SU-DHL-6 (cell line): ENCODE results near the gene GPR108.

Experiments used
- H2AFZ ChIP-seq: fragments of 200-600 bp; sonication (generic); 2 replicates; pipeline ENCODE4 v1.6.1; 2014; ENCODE audit warnings: low read depth, mild to moderate bottlenecking, moderate library complexity, mixed read lengths, antibody characterized with exemption, low read length; ENCODE audit not compliant: severe bottlenecking
- H3F3A ChIP-seq: fragments of 200-600 bp; shearing (Covaris generic); 2 replicates; pipeline ENCODE4 v1.6.0; 2016; ENCODE audit warnings: antibody characterized with exemption, mild to moderate bottlenecking; ENCODE audit not compliant: insufficient read depth
- H3K27ac ChIP-seq: fragments of 200-600 bp; sonication (generic); 2 replicates; pipeline ENCODE4 v1.5.1; 2016; ENCODE audit warnings: low read depth, mild to moderate bottlenecking, low read length, moderate library complexity, mixed read lengths
- H3K27me3 ChIP-seq: fragments of 200-600 bp; sonication (generic), shearing (Covaris generic); 2 replicates; pipeline ENCODE4 v1.6.0; 2014; ENCODE audit warnings: mild to moderate bottlenecking, low read length
- H3K36me3 ChIP-seq: fragments of 200-600 bp; sonication (generic); 2 replicates; pipeline ENCODE4 v1.6.1; 2014; ENCODE audit warnings: mild to moderate bottlenecking, low read length, mixed read lengths
- H3K4me2 ChIP-seq: fragments of 300-600, 200-600 bp; shearing (Covaris generic), sonication (generic); 2 replicates; pipeline ENCODE4 v1.6.0; 2014; ENCODE audit warnings: low read length, low read depth, mild to moderate bottlenecking; ENCODE audit not compliant: poor library complexity, severe bottlenecking
- H3K4me3 ChIP-seq: fragments of 200-600 bp; sonication (generic); 2 replicates; pipeline ENCODE4 v1.5.1; 2014; ENCODE audit warnings: antibody characterized with exemption, low read length, mild to moderate bottlenecking, mixed read lengths; ENCODE audit not compliant: insufficient read depth, poor library complexity, severe bottlenecking
- H3K79me2 ChIP-seq: fragments of 200-600 bp; sonication (generic); 2 replicates; pipeline ENCODE4 v1.6.1; 2014; ENCODE audit warnings: mild to moderate bottlenecking, low read length, moderate library complexity; ENCODE audit not compliant: insufficient read depth
- H3K9ac ChIP-seq: fragments of 200-600 bp; sonication (generic); 2 replicates; pipeline ENCODE4 v1.7.0; 2014; ENCODE audit warnings: mild to moderate bottlenecking, low read length
- H3K9me2 ChIP-seq: fragments of 200-600 bp; sonication (generic); replicated peaks from 2 replicates; pipeline ENCODE4 v1.6.1; 2014; ENCODE audit warnings: low read length; ENCODE audit not compliant: insufficient read depth
- H3K9me3 ChIP-seq: fragments of 200-600 bp; sonication (generic); 2 replicates; pipeline ENCODE4 v1.6.1; 2014; ENCODE audit warnings: low read length, mixed read lengths; ENCODE audit not compliant: insufficient read depth
- H4K20me1 ChIP-seq: fragments of 200-600 bp; sonication (generic); 2 replicates; pipeline ENCODE4 v1.6.1; 2014; ENCODE audit warnings: low read depth, mild to moderate bottlenecking, antibody characterized with exemption, low read length, moderate library complexity, mixed read lengths
- EZH2phosphoT487 ChIP-seq: fragments of 200-600 bp; sonication (generic), shearing (Covaris generic); conservative IDR thresholded peaks from 2 replicates; pipeline ENCODE4 v1.6.1; 2018; ENCODE audit warnings: mild to moderate bottlenecking, antibody characterized with exemption, low read length, moderate library complexity, mixed read lengths
- TF ChIP-seq, protein P1 (sequence below): fragments of 200-600 bp; sonication (generic); IDR thresholded peaks from one replicate; pipeline ENCODE4 v1.5.1; 2017; ENCODE audit warnings: antibody characterized with exemption, mild to moderate bottlenecking, low read length, moderate library complexity; ENCODE audit not compliant: insufficient read depth, poor library complexity, severe bottlenecking

GPR108 gene

DNA sequence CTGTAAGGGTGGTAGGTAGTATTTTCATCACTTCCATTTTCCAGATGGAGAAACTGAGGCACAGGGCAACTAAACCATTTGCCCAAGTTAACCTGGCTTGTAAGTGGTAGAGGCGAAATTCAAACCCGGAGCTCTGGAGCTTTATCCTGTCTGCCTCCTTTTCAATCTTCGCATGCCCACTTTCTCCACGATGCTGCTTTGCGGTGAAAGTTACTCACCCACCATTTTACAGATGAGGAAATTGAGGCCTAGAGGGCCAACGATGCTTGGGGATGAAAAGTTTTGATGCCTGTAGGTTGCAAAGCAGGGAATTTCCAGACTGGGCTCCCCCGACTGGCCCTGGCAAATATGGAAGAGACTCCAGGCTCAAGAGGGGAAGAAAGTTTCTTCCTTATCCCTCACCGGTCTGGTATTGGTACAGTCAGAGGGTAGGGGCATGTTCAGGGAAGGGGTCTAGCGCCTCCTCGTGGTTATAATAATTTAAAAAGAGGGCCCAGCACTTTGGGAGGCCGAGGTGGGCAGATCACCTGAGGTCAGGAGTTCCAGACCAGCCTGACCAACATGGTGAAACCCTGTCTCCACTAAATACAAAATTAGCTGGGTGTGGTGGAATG is 31.7 kb upstream of the GPR108 start:
- Histone ChIP-seq H3F3A (peaks cover 17% of the 10 kb centered on the region), H4K20me1 (no peaks in the 10 kb centered on the region), H3K9me3 (no peaks in the 10 kb centered on the region)

DNA sequence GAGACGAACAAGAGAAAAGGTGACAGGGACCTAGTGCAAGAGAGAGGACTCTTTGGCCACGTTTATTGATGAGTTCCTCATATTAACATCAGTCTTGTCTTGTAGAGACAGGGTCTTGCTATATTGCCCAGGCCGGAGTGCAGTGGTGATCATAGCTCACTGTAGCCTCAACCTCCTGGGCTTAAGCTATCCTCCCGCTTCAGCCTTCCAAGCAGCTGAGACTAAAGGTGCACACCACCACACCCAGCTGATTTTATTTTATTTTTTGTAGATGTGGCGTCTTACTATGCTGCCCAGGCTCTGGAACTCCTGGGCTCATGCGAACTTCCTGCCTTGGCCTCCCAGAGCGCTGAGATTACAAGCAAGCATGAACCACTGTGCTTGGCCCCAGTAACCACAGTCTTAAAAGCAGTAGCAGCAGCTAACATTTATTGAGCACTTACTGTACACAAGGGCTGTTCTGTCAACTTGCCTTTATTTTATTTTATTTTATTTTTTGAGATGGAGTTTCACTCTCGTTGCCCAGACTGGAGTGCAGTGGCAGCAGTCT is 30.9 kb upstream of the GPR108 start:
- Histone ChIP-seq H3K9me3 (no peaks in the 10 kb centered on the region), H3K9ac (peak overlapping the region; percentile 59; the same call in 1 of the 2 replicates), H3K9me2 (no peaks in the 10 kb centered on the region), H3F3A (peaks cover 15% of the 10 kb centered on the region), H3K4me3 (peak overlapping the region; percentile 69), H3K4me2 (peak overlapping the region; percentile 84), H3K27ac (peak overlapping the region; percentile 51), H3K79me2 (peaks cover 17% of the 10 kb centered on the region), H2AFZ (peak overlapping the region; percentile 78), H3K27me3 (no peaks in the 10 kb centered on the region), H3K36me3 (no peaks in the 10 kb centered on the region), H4K20me1 (no peaks in the 10 kb centered on the region)
- TF ChIP-seq, protein P1, sequence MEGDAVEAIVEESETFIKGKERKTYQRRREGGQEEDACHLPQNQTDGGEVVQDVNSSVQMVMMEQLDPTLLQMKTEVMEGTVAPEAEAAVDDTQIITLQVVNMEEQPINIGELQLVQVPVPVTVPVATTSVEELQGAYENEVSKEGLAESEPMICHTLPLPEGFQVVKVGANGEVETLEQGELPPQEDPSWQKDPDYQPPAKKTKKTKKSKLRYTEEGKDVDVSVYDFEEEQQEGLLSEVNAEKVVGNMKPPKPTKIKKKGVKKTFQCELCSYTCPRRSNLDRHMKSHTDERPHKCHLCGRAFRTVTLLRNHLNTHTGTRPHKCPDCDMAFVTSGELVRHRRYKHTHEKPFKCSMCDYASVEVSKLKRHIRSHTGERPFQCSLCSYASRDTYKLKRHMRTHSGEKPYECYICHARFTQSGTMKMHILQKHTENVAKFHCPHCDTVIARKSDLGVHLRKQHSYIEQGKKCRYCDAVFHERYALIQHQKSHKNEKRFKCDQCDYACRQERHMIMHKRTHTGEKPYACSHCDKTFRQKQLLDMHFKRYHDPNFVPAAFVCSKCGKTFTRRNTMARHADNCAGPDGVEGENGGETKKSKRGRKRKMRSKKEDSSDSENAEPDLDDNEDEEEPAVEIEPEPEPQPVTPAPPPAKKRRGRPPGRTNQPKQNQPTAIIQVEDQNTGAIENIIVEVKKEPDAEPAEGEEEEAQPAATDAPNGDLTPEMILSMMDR = no peak
- no peak for TF ChIP-seq EZH2phosphoT487

More for the DNA sequence above, 31.7 kb upstream of the GPR108 start:
- Histone ChIP-seq H3K9ac (no peak overlapping the region), H3K36me3 (no peaks in the 10 kb centered on the region), H3K9me2 (no peaks in the 10 kb centered on the region), H3K4me2 (no peak overlapping the region), H3K79me2 (peaks cover 24% of the 10 kb centered on the region), H3K4me3 (no peak overlapping the region), H3K27ac (no peak overlapping the region), H2AFZ (no peak overlapping the region), H3K27me3 (no peaks in the 10 kb centered on the region)
- TF ChIP-seq EZH2phosphoT487 = no peak
- TF ChIP-seq, protein P1 = no peak

DNA sequence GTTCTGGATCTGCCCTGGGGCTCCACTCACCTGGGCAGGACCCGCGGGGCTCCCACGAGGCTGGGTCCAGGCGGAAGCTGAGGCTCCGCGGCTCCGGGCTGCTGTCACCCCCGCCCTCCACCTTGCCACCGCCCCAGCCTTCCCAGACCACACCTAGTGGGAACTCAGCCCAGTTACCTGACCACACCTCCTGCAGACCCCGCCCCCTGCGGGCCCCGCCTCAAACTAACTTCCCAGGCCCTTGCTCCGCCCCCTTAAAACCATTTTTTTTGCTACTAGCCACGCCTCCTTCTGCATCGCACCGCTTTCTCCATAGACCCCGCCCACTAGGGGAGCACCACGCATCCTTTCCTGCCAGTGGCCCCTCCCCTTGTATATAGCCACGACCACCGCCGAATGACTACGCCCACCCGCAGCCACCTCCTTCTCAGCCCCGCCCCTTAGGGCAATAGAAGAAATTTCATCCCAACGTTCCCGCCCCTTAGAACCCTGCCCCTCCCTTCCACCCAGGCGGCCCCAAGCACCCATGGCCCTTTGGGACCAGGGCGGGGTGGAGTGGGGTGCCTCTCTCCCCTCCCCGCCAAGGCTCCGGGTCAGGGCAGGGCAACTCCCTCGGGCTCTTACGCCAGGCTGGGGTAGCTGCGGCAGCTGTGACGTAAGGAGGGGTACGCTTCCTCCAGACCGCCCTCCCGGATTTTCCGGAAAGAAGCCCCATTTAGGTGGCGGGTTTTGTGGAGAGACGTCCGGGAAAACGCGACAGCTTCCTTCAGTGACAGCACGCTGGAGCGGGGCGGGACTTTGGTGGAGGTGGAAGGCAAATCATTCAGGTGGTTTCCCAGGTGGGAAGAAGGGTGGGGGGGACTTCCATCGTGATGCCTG is 30.2 kb upstream of the GPR108 start, which contains the start of gene SH2D3A:
SH2D3A (minus strand) TSS at position 79 of the 879 bp plus-strand sequence. CDS start 3,687 bp downstream, outside the sequence.
- Histone ChIP-seq H3K4me3 (peak within 1 kb of the TSS; percentile 69), H3K9me3 (no peaks in the 10 kb centered on the region), H3K9me2 (no peaks in the 10 kb centered on the region), H3F3A (peaks cover 11% of the 10 kb centered on the region), H2AFZ (peak within 1 kb of the TSS; percentile 78), H3K79me2 (peaks cover 10% of the 10 kb centered on the region; the same call in 1 of the 2 replicates), H4K20me1 (no peaks in the 10 kb centered on the region), H3K9ac (peak within 1 kb of the TSS; percentile 59), H3K27me3 (no peaks in the 10 kb centered on the region), H3K4me2 (peak within 1 kb of the TSS; percentile 84), H3K36me3 (no peaks in the 10 kb centered on the region), H3K27ac (peak within 1 kb of the TSS; percentile 51)
- TF ChIP-seq, protein P1 = no peak
